ENCODE measurements around the gene RSPH10B.
"Not testable (repeated sequence)": the region's sequence is repeated elsewhere in the genome, so short reads cannot be mapped to it uniquely, and the experiment has no call there.

Gene RSPH10B

GRCh38 chr7:5970347-5970911 lies at the start of gene RSPH10B:
Gene RSPH10B (minus strand): TSS chr7:5970689. CDS start chr7:5967116, 3,573 bp downstream.
- CTCF ChIA-PET; DNase-seq (ENCODE audit: extremely low spot score); POLR2A ChIA-PET: not testable (repeated sequence)

- no peak for TF ChIP-seq CTCF (IDR thresholded peaks at IDR 0.05; ENCODE audit: control extremely low read depth, extremely low read depth, low read depth, missing control alignments)
- POLR2A ChIA-PET: no interaction called here
- CTCF ChIA-PET: interaction anchor here (1.9 kb wide), 1 partner anchor 14 kb away, joined by 7 read pairs; the partner anchor contains the start of gene ANKRD61
- no peak for DNase-seq (ENCODE audit: extremely low spot score)
Observed at GRCh38 chr7:6016653-6016966, 46.1 kb upstream of the RSPH10B start.

- no peak for DNase-seq (ENCODE audit: extremely low spot score)
- ChIA-PET CTCF (interaction anchor here (1.4 to 2.2 kb wide), 4 partner anchors 10 to 90 kb away, joined by 5 to 10 read pairs (median 7); partner anchors contain the start of gene ANKRD61), POLR2A (no interaction called here)
- no peak for TF ChIP-seq CTCF (IDR thresholded peaks at IDR 0.05; ENCODE audit: control extremely low read depth, extremely low read depth, low read depth, missing control alignments)
Observed at GRCh38 chr7:6015917-6016652, 45.6 kb upstream of the RSPH10B start.

DNA sequence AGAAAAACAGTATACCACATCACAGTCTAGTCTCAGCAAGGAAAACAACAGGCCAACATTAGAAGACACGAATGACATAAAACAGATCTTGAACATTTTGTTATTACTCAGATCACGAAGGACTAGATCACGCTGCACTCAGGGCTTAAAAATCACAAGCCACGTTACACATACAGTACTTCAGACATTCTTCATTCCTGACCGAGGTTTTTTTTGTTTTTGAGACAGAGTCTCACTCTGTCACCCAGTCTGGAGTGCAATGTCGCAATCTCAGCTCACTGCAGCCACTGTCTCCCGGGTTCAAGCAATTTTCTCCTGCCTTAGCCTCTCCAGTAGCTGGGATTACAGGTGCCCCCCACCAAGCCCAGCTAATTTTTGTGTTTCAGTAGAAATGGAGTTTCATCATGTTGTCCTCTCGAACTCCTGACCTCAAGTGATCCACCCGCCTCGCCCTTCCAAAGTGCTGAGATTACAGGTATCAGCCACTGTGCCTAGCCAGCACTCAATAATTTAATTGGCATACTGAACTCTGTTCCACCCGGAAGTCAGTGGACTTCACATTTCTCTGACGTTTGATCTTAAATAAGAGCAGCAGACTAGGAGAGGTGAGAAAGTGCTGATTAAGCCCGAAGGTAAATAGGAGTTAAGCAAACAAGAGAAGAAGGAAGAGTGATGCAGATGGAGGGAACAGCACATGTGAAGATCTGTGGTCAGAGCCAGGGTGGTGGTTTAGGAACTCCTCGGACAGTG lies 42.0 kb upstream of the RSPH10B start:
- ChIA-PET POLR2A (interaction anchor here (0.6 to 0.7 kb wide), 2 partner anchors 28 to 435 kb away, joined by 3 to 4 read pairs; no protein-coding TSS in a partner anchor), CTCF (interaction anchor here (1.0 to 1.5 kb wide), 2 partner anchors 8 to 34 kb away, joined by 3 to 4 read pairs; no protein-coding TSS in a partner anchor)
- TF ChIP-seq CTCF (IDR thresholded peaks at IDR 0.05; ENCODE audit: control extremely low read depth, extremely low read depth, low read depth, missing control alignments): no peak
- DNase-seq (ENCODE audit: extremely low spot score): no peak

GRCh38 chr7:6011541-6011940 lies 41.1 kb upstream of the RSPH10B start:
- POLR2A ChIA-PET: interaction anchor here (0.7 kb wide), 1 partner anchor 29 kb away, joined by 4 read pairs; no protein-coding TSS in a partner anchor
- no peak for TF ChIP-seq CTCF (IDR thresholded peaks at IDR 0.05; ENCODE audit: control extremely low read depth, extremely low read depth, low read depth, missing control alignments)
- CTCF ChIA-PET: interaction anchor here (1.0 to 1.5 kb wide), 2 partner anchors 9 to 35 kb away, joined by 3 to 4 read pairs; no protein-coding TSS in a partner anchor
- no peak for DNase-seq (ENCODE audit: extremely low spot score)

GRCh38 chr7:6010370-6010769 lies 39.9 kb upstream of the RSPH10B start:
- POLR2A ChIA-PET; DNase-seq (ENCODE audit: extremely low spot score); CTCF ChIA-PET: not testable (repeated sequence)

DNA sequence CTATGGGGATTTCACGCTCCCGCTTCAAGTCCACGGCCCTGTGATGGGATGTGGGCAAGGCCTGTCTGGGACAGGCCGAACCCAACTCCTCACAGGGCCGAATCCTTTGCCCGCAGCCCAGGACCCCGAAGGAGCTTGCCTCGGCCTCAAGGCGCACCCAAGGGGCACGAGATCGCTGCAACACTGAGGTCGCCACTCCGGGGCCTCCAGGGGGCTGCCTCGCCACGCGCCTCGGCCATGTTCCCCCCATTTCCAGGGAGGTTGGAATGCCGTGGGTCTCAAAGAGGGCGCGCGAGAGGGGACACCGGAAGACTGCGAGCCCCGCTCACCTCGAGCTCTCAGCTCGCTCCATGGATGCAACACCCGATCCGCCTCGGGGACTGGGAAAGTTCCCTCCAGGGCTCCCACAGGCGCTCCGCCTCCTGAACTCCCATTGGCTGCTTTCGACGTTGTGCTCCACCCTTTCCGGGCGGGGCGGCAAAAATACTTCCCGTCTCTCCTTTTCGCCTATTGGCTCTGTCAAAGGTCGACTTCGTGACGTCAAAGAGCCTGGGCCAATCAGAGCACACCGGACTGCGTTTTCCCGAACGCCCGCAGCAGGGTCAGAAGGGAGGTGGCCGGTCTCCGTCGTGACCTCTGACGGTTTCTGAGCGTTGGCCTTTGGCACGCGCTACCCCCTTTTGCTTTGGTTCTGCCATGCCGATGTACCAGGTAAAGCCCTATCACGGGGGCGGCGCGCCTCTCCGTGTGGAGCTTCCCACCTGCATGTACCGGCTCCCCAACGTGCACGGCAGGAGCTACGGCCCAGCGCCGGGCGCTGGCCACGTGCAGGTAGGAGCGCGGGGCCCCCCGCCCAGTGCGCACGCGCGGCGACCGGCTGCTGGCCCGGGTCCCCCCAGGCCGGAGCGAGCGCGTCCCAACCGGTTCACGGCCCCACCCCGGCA lies 38.5 kb upstream of the RSPH10B start, which contains the start of the genes AIMP2 and PMS2:
AIMP2 (plus strand) TSS at position 605 of the 944 bp plus-strand sequence; CDS start at position 697, 92 bp downstream.
PMS2 (minus strand) TSS at position 382 of the 944 bp plus-strand sequence; CDS start at position 352, 30 bp downstream.
- CTCF ChIA-PET: interaction anchor here (1.1 to 2.6 kb wide), 3 partner anchors 11 to 331 kb away, joined by 3 to 10 read pairs (median 4); no protein-coding TSS in a partner anchor
- TF ChIP-seq CTCF (IDR thresholded peaks at IDR 0.05; ENCODE audit: control extremely low read depth, extremely low read depth, low read depth, missing control alignments): peak; percentile 10
- POLR2A ChIA-PET: interaction anchor here (0.9 kb wide), 1 partner anchor 18 kb away, joined by 3 read pairs; no protein-coding TSS in a partner anchor
- peak; percentile 94 for DNase-seq (ENCODE audit: extremely low spot score)

DNA sequence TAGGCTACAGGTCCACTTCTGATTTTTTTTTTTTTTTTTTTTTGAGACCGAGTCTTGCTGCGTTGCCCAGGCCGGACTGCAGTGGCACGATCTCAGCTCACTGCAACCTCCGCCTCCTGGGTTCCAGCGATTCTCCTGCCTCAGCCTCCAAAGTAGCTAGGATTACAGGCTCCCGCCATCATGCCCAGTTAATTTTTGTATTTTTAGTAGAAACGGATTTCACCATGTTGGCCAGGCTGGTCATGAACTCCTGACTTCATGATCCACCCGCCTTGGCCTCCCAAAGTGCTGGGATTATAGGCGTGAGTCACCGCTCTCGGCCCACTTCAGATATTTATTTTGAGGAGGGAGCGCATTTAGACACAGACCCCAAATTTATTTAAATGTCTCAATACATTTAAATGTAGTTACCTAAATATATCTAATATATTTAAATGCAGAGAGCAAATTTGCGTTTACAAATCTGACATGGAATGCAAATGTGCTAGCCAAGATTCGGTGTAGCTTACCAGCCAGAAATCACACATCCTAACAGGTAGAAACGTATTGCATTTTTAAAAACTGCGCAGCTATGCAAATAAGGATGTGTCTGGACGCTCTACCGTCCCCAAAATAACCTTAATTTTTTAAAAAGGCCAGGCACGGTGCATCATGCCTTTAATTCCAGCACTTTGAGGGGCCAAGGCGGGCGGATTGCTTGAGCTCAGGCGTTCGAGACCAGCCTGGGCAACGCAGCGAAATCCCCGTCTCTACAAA lies 37.5 kb upstream of the RSPH10B start:
- DNase-seq (ENCODE audit: extremely low spot score): not testable (repeated sequence)
- ChIA-PET CTCF (interaction anchor here (1.1 to 2.8 kb wide), 5 partner anchors 10 to 330 kb away, joined by 3 to 11 read pairs (median 4); no protein-coding TSS in a partner anchor), POLR2A (interaction anchor here (0.9 kb wide), 1 partner anchor 19 kb away, joined by 3 read pairs; no protein-coding TSS in a partner anchor)

Data from GM10248 (cell line).